Upper lobe of left lung (tissue), 4 donors: ENCODE measurements around the gene XIRP1.

Source experiments
- CTCF ChIP-seq, 6 experiments: fragments of 450-650 bp in 4 of 6; fragments of 200-600 bp in 2 of 6; sonication (generic) in 2 of 6; IDR thresholded peaks; one replicate each; pipeline ENCODE4 v1.5.1; 2016 to 2019; ENCODE audit warnings: antibody characterized with exemption in 6 of 6
- EP300 ChIP-seq, 4 donors: sonication (generic); formaldehyde crosslinking; IDR thresholded peaks; one replicate each; pipeline ENCODE4 v1.5.1; 2017; ENCODE audit warnings: antibody characterized with exemption in 4 of 4, control low read depth in 2 of 4
- POLR2A ChIP-seq, 4 donors: fragments of 450-650 bp; IDR thresholded peaks; one replicate each; pipeline ENCODE4 v1.5.1; 2016 to 2017; ENCODE audit warnings: antibody characterized with exemption in 4 of 4, mild to moderate bottlenecking in 2 of 4

GRCh38 chr3:39192490-39193092 lies at the start of gene XIRP1:
- TF ChIP-seq EP300 (IDR thresholded peaks at IDR 0.05) (no peak), CTCF (IDR thresholded peaks at IDR 0.05) (no peak), POLR2A (IDR thresholded peaks at IDR 0.05) (no peak)
